ENCODE data around the gene AGTR1.

AGTR1 gene

GRCh38 chr3:148681080-148681479 is 16.6 kb upstream of the AGTR1 start:
- Histone ChIP-seq H4K20me1 (ENCODE audit: control insufficient read depth, insufficient read depth, low read depth, low read length) (no peaks in the 10 kb centered on the region), H3K27me3 (ENCODE audit: control insufficient read depth, low read length) (no peaks in the 10 kb centered on the region), H3K9me2 (replicated peaks; ENCODE audit: control insufficient read depth, low read length) (no peaks in the 10 kb centered on the region), H3K4me1 (ENCODE audit: control insufficient read depth, low read length) (no peaks in the 10 kb centered on the region), H3K4me2 (ENCODE audit: low read length) (no peak overlapping the region), H3K79me2 (ENCODE audit: control insufficient read depth, low read length) (no peaks in the 10 kb centered on the region), H3F3A (ENCODE audit: control insufficient read depth, insufficient read depth) (no peaks in the 10 kb centered on the region), H3K27ac (ENCODE audit: low read depth, low read length) (no peak overlapping the region), H3K4me3 (ENCODE audit: low read length) (no peak overlapping the region), H3K9me3 (ENCODE audit: control insufficient read depth, insufficient read depth, low read length) (no peaks in the 10 kb centered on the region), H3K36me3 (ENCODE audit: control insufficient read depth, low read length) (no peaks in the 10 kb centered on the region)
- TF ChIP-seq EZH2phosphoT487 (IDR thresholded peaks at IDR 0.05; ENCODE audit: borderline replicate concordance, low read length) (no peak), CTCF (IDR thresholded peaks at IDR 0.05; ENCODE audit: low read depth, low read length, poor library complexity, severe bottlenecking) (no peak)

GRCh38 chr3:148682997-148683396 is 14.7 kb upstream of the AGTR1 start:
- no peaks in the 10 kb centered on the region for H3K9me3 ChIP-seq (ENCODE audit: control insufficient read depth, insufficient read depth, low read length)
- H3K9me2 ChIP-seq (replicated peaks; ENCODE audit: control insufficient read depth, low read length), result no peaks in the 10 kb centered on the region
- H3K79me2 ChIP-seq (ENCODE audit: control insufficient read depth, low read length), result no peaks in the 10 kb centered on the region
- H3K4me2 ChIP-seq (ENCODE audit: low read length), result no peak overlapping the region
- H4K20me1 ChIP-seq (ENCODE audit: control insufficient read depth, insufficient read depth, low read depth, low read length), result no peaks in the 10 kb centered on the region
- no peaks in the 10 kb centered on the region for H3F3A ChIP-seq (ENCODE audit: control insufficient read depth, insufficient read depth)
- H3K36me3 ChIP-seq (ENCODE audit: control insufficient read depth, low read length), result no peaks in the 10 kb centered on the region
- H3K27me3 ChIP-seq (ENCODE audit: control insufficient read depth, low read length), result no peaks in the 10 kb centered on the region
- TF ChIP-seq CTCF (IDR thresholded peaks at IDR 0.05; ENCODE audit: low read depth, low read length, poor library complexity, severe bottlenecking), result no peak
- TF ChIP-seq EZH2phosphoT487 (IDR thresholded peaks at IDR 0.05; ENCODE audit: borderline replicate concordance, low read length), result no peak
- no peak overlapping the region for H3K4me3 ChIP-seq (ENCODE audit: low read length)
- no peaks in the 10 kb centered on the region for H3K4me1 ChIP-seq (ENCODE audit: control insufficient read depth, low read length)
- no peak overlapping the region for H3K27ac ChIP-seq (ENCODE audit: low read depth, low read length)

- Histone ChIP-seq H3K4me2 (ENCODE audit: low read length) (no peak overlapping the region), H3K9me2 (replicated peaks; ENCODE audit: control insufficient read depth, low read length) (no peaks in the 10 kb centered on the region), H3K27me3 (ENCODE audit: control insufficient read depth, low read length) (no peaks in the 10 kb centered on the region), H3K4me1 (ENCODE audit: control insufficient read depth, low read length) (no peaks in the 10 kb centered on the region), H3F3A (ENCODE audit: control insufficient read depth, insufficient read depth) (no peaks in the 10 kb centered on the region), H3K27ac (ENCODE audit: low read depth, low read length) (no peak overlapping the region), H4K20me1 (ENCODE audit: control insufficient read depth, insufficient read depth, low read depth, low read length) (no peaks in the 10 kb centered on the region), H3K36me3 (ENCODE audit: control insufficient read depth, low read length) (no peaks in the 10 kb centered on the region), H3K4me3 (ENCODE audit: low read length) (no peak overlapping the region), H3K9me3 (ENCODE audit: control insufficient read depth, insufficient read depth, low read length) (no peaks in the 10 kb centered on the region), H3K79me2 (ENCODE audit: control insufficient read depth, low read length) (no peaks in the 10 kb centered on the region)
- TF ChIP-seq EZH2phosphoT487 (IDR thresholded peaks at IDR 0.05; ENCODE audit: borderline replicate concordance, low read length) (no peak), CTCF (IDR thresholded peaks at IDR 0.05; ENCODE audit: low read depth, low read length, poor library complexity, severe bottlenecking) (no peak)
These were observed 3.6 kb upstream of the AGTR1 start for GRCh38 chr3:148694116-148694515.

Measured in DOHH2 (cell line).